ENCODE data around the gene OR5B17. TPM values are rescaled to one million over a fixed set of nuclear protein-coding genes. Genes with fewer than 3 reads are reported as not detected.
"Not testable (repeated sequence)": the region's sequence is repeated elsewhere in the genome, so short reads cannot be mapped to it uniquely, and the experiment has no call there.

The OR5B17 gene
- not detected for total RNA-seq

GRCh38 chr11:58358969-58359368, at the start of gene OR5B17:
TSS of gene OR5B17 (minus strand) at chr11:58359069. CDS start at chr11:58359069, 0 bp downstream.
- Histone ChIP-seq H3K27ac (no peak within 1 kb of the TSS), H3K27me3 (no peaks in the 10 kb centered on the region), H3K4me3 (no peak within 1 kb of the TSS), H3K4me1 (no peaks in the 10 kb centered on the region), H3K36me3 (no peaks in the 10 kb centered on the region), H3K9me3 (no peaks in the 10 kb centered on the region)
- no peak for DNase-seq (ENCODE audit: extremely low spot score in 2 of 2)
- intact Hi-C loops (cut with DNase I), result no loop called here
- TF ChIP-seq POLR2AphosphoS5 (IDR thresholded peaks at IDR 0.05; ENCODE audit: insufficient read depth in 1 of 2, low read depth in 1 of 2) (no peak), POLR2A (IDR thresholded peaks at IDR 0.05) (no peak), CTCF (IDR thresholded peaks at IDR 0.05) (no peak)

- no peaks in the 10 kb centered on the region for H3K4me1 ChIP-seq
- H3K27me3 ChIP-seq, result no peaks in the 10 kb centered on the region
- TF ChIP-seq POLR2AphosphoS5 (IDR thresholded peaks at IDR 0.05; ENCODE audit: insufficient read depth in 1 of 2, low read depth in 1 of 2) (no peak), CTCF (IDR thresholded peaks at IDR 0.05) (no peak), POLR2A (IDR thresholded peaks at IDR 0.05) (no peak)
- no peaks in the 10 kb centered on the region for H3K9me3 ChIP-seq
- H3K4me3 ChIP-seq, result no peak within 1 kb of the TSS
- intact Hi-C loops (cut with DNase I), result no loop called here
- DNase-seq (ENCODE audit: extremely low spot score in 2 of 2), result no peak
- no peaks in the 10 kb centered on the region for H3K36me3 ChIP-seq
- no peak within 1 kb of the TSS for H3K27ac ChIP-seq
These were observed 47.9 kb upstream of the OR5B17 start, which contains the start of gene OR5B3 for GRCh38 chr11:58406774-58407173. TSS of gene OR5B3 (minus strand) at chr11:58406874. CDS start at chr11:58403409, 3,465 bp downstream.

- DNase-seq (ENCODE audit: extremely low spot score in 2 of 2); intact Hi-C loops (cut with DNase I); H3K4me3 ChIP-seq; H3K9me3 ChIP-seq; H3K27ac ChIP-seq; H3K27me3 ChIP-seq; H3K36me3 ChIP-seq; H3K4me1 ChIP-seq: not testable (repeated sequence)
These were observed 40.8 kb upstream of the OR5B17 start for GRCh38 chr11:58399622-58400021.

GRCh38 chr11:58395581-58395980, 36.7 kb upstream of the OR5B17 start:
- no peak for DNase-seq (ENCODE audit: extremely low spot score in 2 of 2)
- Histone ChIP-seq H3K4me3 (no peak overlapping the region), H3K27ac (no peak overlapping the region), H3K9me3 (no peaks in the 10 kb centered on the region), H3K27me3 (no peaks in the 10 kb centered on the region), H3K36me3 (no peaks in the 10 kb centered on the region), H3K4me1 (no peaks in the 10 kb centered on the region)
- TF ChIP-seq POLR2AphosphoS5 (IDR thresholded peaks at IDR 0.05; ENCODE audit: insufficient read depth in 1 of 2, low read depth in 1 of 2), result no peak
- intact Hi-C loops (cut with DNase I), result no loop called here

GRCh38 chr11:58394195-58394594, 35.3 kb upstream of the OR5B17 start:
- Histone ChIP-seq H3K27me3 (no peaks in the 10 kb centered on the region), H3K4me3 (no peak overlapping the region), H3K27ac (no peak overlapping the region), H3K9me3 (no peaks in the 10 kb centered on the region), H3K36me3 (no peaks in the 10 kb centered on the region), H3K4me1 (no peaks in the 10 kb centered on the region)
- no peak for TF ChIP-seq CTCF (IDR thresholded peaks at IDR 0.05)
- intact Hi-C loops (cut with DNase I), result no loop called here
- no peak for DNase-seq (ENCODE audit: extremely low spot score in 2 of 2)

GRCh38 chr11:58392746-58393145, 33.9 kb upstream of the OR5B17 start:
- no peak for DNase-seq (ENCODE audit: extremely low spot score in 2 of 2)
- no peak overlapping the region for H3K27ac ChIP-seq
- H3K4me1 ChIP-seq, result no peaks in the 10 kb centered on the region
- intact Hi-C loops (cut with DNase I), result no loop called here
- TF ChIP-seq POLR2AphosphoS5 (IDR thresholded peaks at IDR 0.05; ENCODE audit: insufficient read depth in 1 of 2, low read depth in 1 of 2), result no peak
- no peak for TF ChIP-seq CTCF (IDR thresholded peaks at IDR 0.05)
- no peak for TF ChIP-seq POLR2A (IDR thresholded peaks at IDR 0.05)
- H3K4me3 ChIP-seq, result no peak overlapping the region
- no peaks in the 10 kb centered on the region for H3K27me3 ChIP-seq
- H3K9me3 ChIP-seq, result no peaks in the 10 kb centered on the region
- H3K36me3 ChIP-seq, result no peaks in the 10 kb centered on the region
